HepG2 (cell line): Measurements from ENCODE around the gene ZBTB46. TPM values are rescaled to one million over a fixed set of nuclear protein-coding genes. Genes with fewer than 3 reads are reported as not detected.

Experiments used
- HDAC6 ChIP-seq: fragments of 200-600 bp; sonication (generic); IDR thresholded peaks from 2 replicates; pipeline ENCODE4 v1.7.0; 2017; ENCODE audit warnings: mild to moderate bottlenecking, antibody characterized with exemption, low read length, low read depth
- HNF4A ChIP-seq: sonication (generic); formaldehyde crosslinking; IDR thresholded peaks from 2 replicates; pipeline ENCODE4 v1.4.0; 2020; ENCODE audit warnings: missing genetic modification reagents
- NFIB ChIP-seq: sonication (generic); formaldehyde crosslinking; IDR thresholded peaks from 2 replicates; pipeline ENCODE4 v1.9.0; 2021; ENCODE audit warnings: missing genetic modification reagents, mild to moderate bottlenecking, borderline replicate concordance
- POLR2AphosphoS2 ChIP-seq: IDR thresholded peaks from 2 replicates; pipeline ENCODE4 v1.6.1; 2011; ENCODE audit warnings: low read depth, low read length, improper control_type of control experiment
- RORA ChIP-seq: sonication (generic); formaldehyde crosslinking; IDR thresholded peaks from 2 replicates; pipeline ENCODE4 v1.5.0; 2020; ENCODE audit warnings: mild to moderate bottlenecking, missing genetic modification reagents, moderate library complexity
- SMC3 ChIP-seq: IDR thresholded peaks from 2 replicates; pipeline ENCODE4 v1.6.1; 2011; ENCODE audit warnings: low read length, improper control_type of control experiment
- SP1 ChIP-seq, 2 experiments: fragments of 450-650 bp in 1 of 2; sonication (generic) in 1 of 2; formaldehyde crosslinking in 1 of 2; IDR thresholded peaks; 2 replicates each; pipeline versions ENCODE4 v1.4.0 to v1.6.1; 2016 to 2020; ENCODE audit warnings: missing genetic modification reagents in 1 of 2
- SRSF1 ChIP-seq: fragments of 200-400 bp; formaldehyde crosslinking; optimal IDR thresholded peaks from 2 replicates; pipeline ENCODE3; 2017; ENCODE audit warnings: mild to moderate bottlenecking, low read depth, low read length, moderate library complexity
- ZNF326 ChIP-seq: sonication (generic); formaldehyde crosslinking; IDR thresholded peaks from 2 replicates; pipeline ENCODE4 v1.4.0; 2020; ENCODE audit warnings: missing genetic modification reagents, borderline replicate concordance
- ZNF33A ChIP-seq: sonication (generic); formaldehyde crosslinking; IDR thresholded peaks from 2 replicates; pipeline ENCODE4 v1.5.1; 2020; ENCODE audit warnings: missing genetic modification reagents, mild to moderate bottlenecking, moderate library complexity, borderline replicate concordance
- ZNF629 ChIP-seq: sonication (generic); formaldehyde crosslinking; conservative IDR thresholded peaks from 2 replicates; pipeline ENCODE4 v1.5.0; 2020; ENCODE audit warnings: missing genetic modification reagents
- polyA plus RNA-seq, 8 experiments: library from polyadenylated mRNA; depleted of rRNA in 3 of 8; stranded (reverse) in 7 of 8; unstranded in 1 of 8; fragments of >200 nt; fragmentation: Illumina TruSeq in 4 of 8; extraction: Trizol in 4 of 8; gene quantifications; 2 replicates each; pipeline versions ENCODE4 v1.2.1 to v1.2.3, GENCODE V29; 2011 to 2016; ENCODE audit warnings: low read depth in 4 of 8, missing spikeins in 1 of 8, mixed read lengths in 1 of 8; ENCODE audit not compliant: insufficient read depth in 1 of 8
- total RNA-seq, 5 experiments: library from RNA; depleted of rRNA; stranded (reverse); fragments of >200 nt; fragmentation: Illumina TruSeq; extraction: Trizol; gene quantifications; 2 replicates each; pipeline ENCODE4 v1.2.3, GENCODE V29; 2016; ENCODE audit warnings: low read depth in 1 of 5
- TF ChIP-seq, protein P1 (sequence below): sonication (generic); formaldehyde crosslinking; IDR thresholded peaks from 2 replicates; pipeline ENCODE4 v1.5.1; 2020; ENCODE audit warnings: missing genetic modification reagents, mild to moderate bottlenecking, borderline replicate concordance
- TF ChIP-seq, protein P2 (sequence below): fragments of 450-650 bp; IDR thresholded peaks from 2 replicates; pipeline ENCODE4 v1.6.1; 2017; ENCODE audit warnings: mild to moderate bottlenecking
- TF ChIP-seq, protein P3 (sequence below): sonication (generic); formaldehyde crosslinking; IDR thresholded peaks from 2 replicates; pipeline ENCODE4 v1.5.1; 2020; ENCODE audit warnings: missing genetic modification reagents, mild to moderate bottlenecking, borderline replicate concordance
- TF ChIP-seq, protein P4 (sequence below): sonication (generic); formaldehyde crosslinking; IDR thresholded peaks from 2 replicates; pipeline ENCODE4 v1.4.0; 2020; ENCODE audit warnings: low read depth, mild to moderate bottlenecking, missing genetic modification reagents
- TF ChIP-seq, protein P5 (sequence below): sonication (generic); formaldehyde crosslinking; IDR thresholded peaks from 2 replicates; pipeline ENCODE4 v1.5.0; 2020; ENCODE audit warnings: mild to moderate bottlenecking, missing genetic modification reagents, moderate library complexity
- TF ChIP-seq, protein P6 (sequence below): IDR thresholded peaks from 2 replicates; pipeline ENCODE4 v1.6.1; 2018; ENCODE audit warnings: missing genetic modification reagents

Gene ZBTB46
- total and polyA plus RNA-seq, 2 of the 13 experiments (the other 11 are each of a cell fraction or from before 2014, with no cell fraction given): 1.6 to 13.5 TPM

DNA sequence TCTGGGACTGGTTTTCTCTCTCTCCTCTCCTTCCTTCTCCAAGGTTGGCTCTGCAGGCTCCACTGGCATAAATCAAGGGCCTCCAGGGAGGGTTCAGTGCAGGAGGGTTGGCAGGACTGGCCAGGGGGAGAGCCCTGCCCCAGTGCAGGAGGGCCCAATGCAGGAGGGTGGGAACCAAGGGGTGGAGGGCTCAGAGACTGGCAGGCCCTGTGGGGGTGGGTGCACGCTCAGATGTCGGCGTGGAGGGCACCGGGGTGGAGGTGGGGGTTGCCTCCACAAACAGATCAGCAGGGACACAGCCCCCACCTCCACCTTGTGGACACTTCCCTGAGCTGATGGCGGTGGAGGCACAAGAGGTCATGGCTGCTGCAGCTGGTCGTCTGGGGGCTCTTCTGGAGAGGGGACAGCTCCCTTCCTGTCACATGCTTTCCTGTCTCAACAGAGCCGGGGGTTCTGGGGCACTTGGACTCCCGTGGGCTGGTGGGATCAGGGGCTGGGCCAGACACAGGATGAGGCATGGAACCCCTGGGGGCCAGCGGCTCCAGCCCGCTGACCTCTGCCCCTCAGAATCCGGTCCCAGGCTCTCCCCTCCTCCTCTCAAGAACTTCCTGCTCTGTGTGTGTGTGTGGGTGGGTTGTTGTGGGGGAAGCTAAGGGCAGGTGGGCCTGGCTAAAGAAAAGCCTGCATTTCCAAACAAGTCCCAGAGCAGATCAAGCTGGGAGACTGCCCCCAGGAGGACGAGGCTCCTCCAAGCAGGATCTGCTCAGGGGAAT, 27.5 kb upstream of the ZBTB46 start (continued):
- TF ChIP-seq, protein P1, sequence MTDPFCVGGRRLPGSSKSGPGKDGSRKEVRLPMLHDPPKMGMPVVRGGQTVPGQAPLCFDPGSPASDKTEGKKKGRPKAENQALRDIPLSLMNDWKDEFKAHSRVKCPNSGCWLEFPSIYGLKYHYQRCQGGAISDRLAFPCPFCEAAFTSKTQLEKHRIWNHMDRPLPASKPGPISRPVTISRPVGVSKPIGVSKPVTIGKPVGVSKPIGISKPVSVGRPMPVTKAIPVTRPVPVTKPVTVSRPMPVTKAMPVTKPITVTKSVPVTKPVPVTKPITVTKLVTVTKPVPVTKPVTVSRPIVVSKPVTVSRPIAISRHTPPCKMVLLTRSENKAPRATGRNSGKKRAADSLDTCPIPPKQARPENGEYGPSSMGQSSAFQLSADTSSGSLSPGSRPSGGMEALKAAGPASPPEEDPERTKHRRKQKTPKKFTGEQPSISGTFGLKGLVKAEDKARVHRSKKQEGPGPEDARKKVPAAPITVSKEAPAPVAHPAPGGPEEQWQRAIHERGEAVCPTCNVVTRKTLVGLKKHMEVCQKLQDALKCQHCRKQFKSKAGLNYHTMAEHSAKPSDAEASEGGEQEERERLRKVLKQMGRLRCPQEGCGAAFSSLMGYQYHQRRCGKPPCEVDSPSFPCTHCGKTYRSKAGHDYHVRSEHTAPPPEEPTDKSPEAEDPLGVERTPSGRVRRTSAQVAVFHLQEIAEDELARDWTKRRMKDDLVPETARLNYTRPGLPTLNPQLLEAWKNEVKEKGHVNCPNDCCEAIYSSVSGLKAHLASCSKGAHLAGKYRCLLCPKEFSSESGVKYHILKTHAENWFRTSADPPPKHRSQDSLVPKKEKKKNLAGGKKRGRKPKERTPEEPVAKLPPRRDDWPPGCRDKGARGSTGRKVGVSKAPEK (CRISPR knock-in tag): peak; percentile 44; the same call in 1 of the 2 replicates
- TF ChIP-seq SMC3 (peak; percentile 25; the same call in 1 of the 2 replicates), ZNF33A (CRISPR knock-in tag) (no peak), SRSF1 (peak; percentile 93), HDAC6 (no peak), ZNF326 (CRISPR knock-in tag) (peak; percentile 93), ZNF629 (no peak), SP1 (IDR thresholded peaks at IDR 0.05) (no peak), SP1 (CRISPR knock-in tag; IDR thresholded peaks at IDR 0.05) (no peak), HNF4A (CRISPR knock-in tag) (no peak; the same call in 1 of the 2 replicates), POLR2AphosphoS2 (no peak), RORA (no peak), NFIB (no peak)
- TF ChIP-seq, protein P2, sequence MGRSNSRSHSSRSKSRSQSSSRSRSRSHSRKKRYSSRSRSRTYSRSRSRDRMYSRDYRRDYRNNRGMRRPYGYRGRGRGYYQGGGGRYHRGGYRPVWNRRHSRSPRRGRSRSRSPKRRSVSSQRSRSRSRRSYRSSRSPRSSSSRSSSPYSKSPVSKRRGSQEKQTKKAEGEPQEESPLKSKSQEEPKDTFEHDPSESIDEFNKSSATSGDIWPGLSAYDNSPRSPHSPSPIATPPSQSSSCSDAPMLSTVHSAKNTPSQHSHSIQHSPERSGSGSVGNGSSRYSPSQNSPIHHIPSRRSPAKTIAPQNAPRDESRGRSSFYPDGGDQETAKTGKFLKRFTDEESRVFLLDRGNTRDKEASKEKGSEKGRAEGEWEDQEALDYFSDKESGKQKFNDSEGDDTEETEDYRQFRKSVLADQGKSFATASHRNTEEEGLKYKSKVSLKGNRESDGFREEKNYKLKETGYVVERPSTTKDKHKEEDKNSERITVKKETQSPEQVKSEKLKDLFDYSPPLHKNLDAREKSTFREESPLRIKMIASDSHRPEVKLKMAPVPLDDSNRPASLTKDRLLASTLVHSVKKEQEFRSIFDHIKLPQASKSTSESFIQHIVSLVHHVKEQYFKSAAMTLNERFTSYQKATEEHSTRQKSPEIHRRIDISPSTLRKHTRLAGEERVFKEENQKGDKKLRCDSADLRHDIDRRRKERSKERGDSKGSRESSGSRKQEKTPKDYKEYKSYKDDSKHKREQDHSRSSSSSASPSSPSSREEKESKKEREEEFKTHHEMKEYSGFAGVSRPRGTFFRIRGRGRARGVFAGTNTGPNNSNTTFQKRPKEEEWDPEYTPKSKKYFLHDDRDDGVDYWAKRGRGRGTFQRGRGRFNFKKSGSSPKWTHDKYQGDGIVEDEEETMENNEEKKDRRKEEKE: no peak
- TF ChIP-seq, protein P3, sequence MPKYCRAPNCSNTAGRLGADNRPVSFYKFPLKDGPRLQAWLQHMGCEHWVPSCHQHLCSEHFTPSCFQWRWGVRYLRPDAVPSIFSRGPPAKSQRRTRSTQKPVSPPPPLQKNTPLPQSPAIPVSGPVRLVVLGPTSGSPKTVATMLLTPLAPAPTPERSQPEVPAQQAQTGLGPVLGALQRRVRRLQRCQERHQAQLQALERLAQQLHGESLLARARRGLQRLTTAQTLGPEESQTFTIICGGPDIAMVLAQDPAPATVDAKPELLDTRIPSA (CRISPR knock-in tag): 0 out of 2 replicates have a peak, but pooled peaks have one; percentile 21
- TF ChIP-seq, protein P4, sequence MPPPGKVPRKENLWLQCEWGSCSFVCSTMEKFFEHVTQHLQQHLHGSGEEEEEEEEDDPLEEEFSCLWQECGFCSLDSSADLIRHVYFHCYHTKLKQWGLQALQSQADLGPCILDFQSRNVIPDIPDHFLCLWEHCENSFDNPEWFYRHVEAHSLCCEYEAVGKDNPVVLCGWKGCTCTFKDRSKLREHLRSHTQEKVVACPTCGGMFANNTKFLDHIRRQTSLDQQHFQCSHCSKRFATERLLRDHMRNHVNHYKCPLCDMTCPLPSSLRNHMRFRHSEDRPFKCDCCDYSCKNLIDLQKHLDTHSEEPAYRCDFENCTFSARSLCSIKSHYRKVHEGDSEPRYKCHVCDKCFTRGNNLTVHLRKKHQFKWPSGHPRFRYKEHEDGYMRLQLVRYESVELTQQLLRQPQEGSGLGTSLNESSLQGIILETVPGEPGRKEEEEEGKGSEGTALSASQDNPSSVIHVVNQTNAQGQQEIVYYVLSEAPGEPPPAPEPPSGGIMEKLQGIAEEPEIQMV: no peak
- TF ChIP-seq, protein P5, sequence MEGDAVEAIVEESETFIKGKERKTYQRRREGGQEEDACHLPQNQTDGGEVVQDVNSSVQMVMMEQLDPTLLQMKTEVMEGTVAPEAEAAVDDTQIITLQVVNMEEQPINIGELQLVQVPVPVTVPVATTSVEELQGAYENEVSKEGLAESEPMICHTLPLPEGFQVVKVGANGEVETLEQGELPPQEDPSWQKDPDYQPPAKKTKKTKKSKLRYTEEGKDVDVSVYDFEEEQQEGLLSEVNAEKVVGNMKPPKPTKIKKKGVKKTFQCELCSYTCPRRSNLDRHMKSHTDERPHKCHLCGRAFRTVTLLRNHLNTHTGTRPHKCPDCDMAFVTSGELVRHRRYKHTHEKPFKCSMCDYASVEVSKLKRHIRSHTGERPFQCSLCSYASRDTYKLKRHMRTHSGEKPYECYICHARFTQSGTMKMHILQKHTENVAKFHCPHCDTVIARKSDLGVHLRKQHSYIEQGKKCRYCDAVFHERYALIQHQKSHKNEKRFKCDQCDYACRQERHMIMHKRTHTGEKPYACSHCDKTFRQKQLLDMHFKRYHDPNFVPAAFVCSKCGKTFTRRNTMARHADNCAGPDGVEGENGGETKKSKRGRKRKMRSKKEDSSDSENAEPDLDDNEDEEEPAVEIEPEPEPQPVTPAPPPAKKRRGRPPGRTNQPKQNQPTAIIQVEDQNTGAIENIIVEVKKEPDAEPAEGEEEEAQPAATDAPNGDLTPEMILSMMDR (CRISPR knock-in tag): peak; percentile 73
- TF ChIP-seq, protein P6, sequence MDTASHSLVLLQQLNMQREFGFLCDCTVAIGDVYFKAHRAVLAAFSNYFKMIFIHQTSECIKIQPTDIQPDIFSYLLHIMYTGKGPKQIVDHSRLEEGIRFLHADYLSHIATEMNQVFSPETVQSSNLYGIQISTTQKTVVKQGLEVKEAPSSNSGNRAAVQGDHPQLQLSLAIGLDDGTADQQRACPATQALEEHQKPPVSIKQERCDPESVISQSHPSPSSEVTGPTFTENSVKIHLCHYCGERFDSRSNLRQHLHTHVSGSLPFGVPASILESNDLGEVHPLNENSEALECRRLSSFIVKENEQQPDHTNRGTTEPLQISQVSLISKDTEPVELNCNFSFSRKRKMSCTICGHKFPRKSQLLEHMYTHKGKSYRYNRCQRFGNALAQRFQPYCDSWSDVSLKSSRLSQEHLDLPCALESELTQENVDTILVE (CRISPR knock-in tag): peak; percentile 50
